CD8-positive, alpha-beta memory T cell (primary cell): ENCODE measurements around the gene ARMCX1. TPM values are rescaled to one million over a fixed set of nuclear protein-coding genes. Genes with fewer than 3 reads are reported as not detected.
"Not testable (repeated sequence)": the region's sequence is repeated elsewhere in the genome, so short reads cannot be mapped to it uniquely, and the experiment has no call there.

Experiments used
- CTCF ChIA-PET: fragments of 350-600 bp; sonication (Branson Sonifier 250); formaldehyde crosslinking; loops from one replicate; lab custom pipeline; 2021; ENCODE audit warnings: antibody characterized with exemption; lab: Charles Lee
- POLR2A ChIA-PET: fragments of 350-600 bp; sonication (Branson Sonifier 250); formaldehyde crosslinking; loops from one replicate; lab custom pipeline; 2021; ENCODE audit warnings: antibody characterized with exemption; lab: Charles Lee
- DNase-seq, 5 donors: peaks; one replicate each; pipeline versions ENCODE4 v3.0.0 to v3.0.0-alpha.2; 2020 to 2022; ENCODE audit warnings: mixed read lengths in 1 of 5
- H3K27ac ChIP-seq: one replicate; pipeline ENCODE4 v1.7.0; 2013; ENCODE audit warnings: low read depth, mild to moderate bottlenecking, low read length, moderate library complexity
- H3K27me3 ChIP-seq: 2 replicates; pipeline ENCODE4 v1.7.0; 2013; ENCODE audit warnings: low read length, mild to moderate bottlenecking; ENCODE audit not compliant: insufficient read depth, poor library complexity, severe bottlenecking
- H3K36me3 ChIP-seq: 2 replicates; pipeline ENCODE4 v1.7.0; 2013; ENCODE audit warnings: mild to moderate bottlenecking, low read length, moderate library complexity; ENCODE audit not compliant: insufficient read depth
- H3K4me1 ChIP-seq: 2 replicates; pipeline ENCODE4 v1.7.0; 2013; ENCODE audit warnings: mild to moderate bottlenecking, low read length, moderate library complexity; ENCODE audit not compliant: insufficient read depth
- H3K4me3 ChIP-seq: 2 replicates; pipeline ENCODE4 v1.7.0; 2013; ENCODE audit warnings: mild to moderate bottlenecking, low read length
- H3K9me3 ChIP-seq: 2 replicates; pipeline ENCODE4 v1.7.0; 2013; ENCODE audit warnings: mild to moderate bottlenecking, low read length
- H3K27ac Mint-ChIP-seq, 8 donors: one replicate each; pipeline ENCODE4 v1.8.0; 2020 to 2021; ENCODE audit warnings: mixed read lengths in 8 of 8, mild to moderate bottlenecking in 6 of 8, inconsistent platforms in 3 of 8, moderate library complexity in 3 of 8
- H3K27me3 Mint-ChIP-seq, 2 donors: one replicate each; pipeline ENCODE4 v1.8.0; 2020 to 2021; ENCODE audit warnings: mixed read lengths in 2 of 2, mild to moderate bottlenecking in 1 of 2, moderate library complexity in 1 of 2
- H3K36me3 Mint-ChIP-seq, 3 donors: one replicate each; pipeline ENCODE4 v1.8.0; 2020 to 2021; ENCODE audit warnings: mixed read lengths in 3 of 3, inconsistent platforms in 1 of 3, mild to moderate bottlenecking in 1 of 3
- H3K4me1 Mint-ChIP-seq, 3 donors: one replicate each; pipeline ENCODE4 v1.8.0; 2020 to 2021; ENCODE audit warnings: mixed read lengths in 3 of 3, inconsistent platforms in 1 of 3, mild to moderate bottlenecking in 1 of 3
- H3K4me3 Mint-ChIP-seq, 7 donors: one replicate each; pipeline ENCODE4 v1.8.0; 2020 to 2021; ENCODE audit warnings: mixed read lengths in 7 of 7, mild to moderate bottlenecking in 6 of 7, moderate library complexity in 4 of 7, inconsistent platforms in 2 of 7
- H3K9me3 Mint-ChIP-seq, 5 donors: one replicate each; pipeline ENCODE4 v1.8.0; 2020 to 2022; ENCODE audit warnings: mixed read lengths in 5 of 5, mild to moderate bottlenecking in 3 of 5, moderate library complexity in 2 of 5, inconsistent platforms in 1 of 5
- polyA plus RNA-seq: library from polyadenylated mRNA; unstranded; fragments of 300-500 nt; fragmentation: Illumina TruSeq; gene quantifications from one replicate; pipeline ENCODE4 v1.2.3, GENCODE V29; 2021
- total RNA-seq, 2 experiments: library from RNA; stranded (reverse); gene quantifications; one replicate each; pipeline ENCODE4 v1.2.3, GENCODE V29; 2021

ARMCX1 gene
- total RNA-seq (1 to 10 TPM; 2.1 to 2.2 TPM), polyA plus RNA-seq (1.0 TPM)

DNA sequence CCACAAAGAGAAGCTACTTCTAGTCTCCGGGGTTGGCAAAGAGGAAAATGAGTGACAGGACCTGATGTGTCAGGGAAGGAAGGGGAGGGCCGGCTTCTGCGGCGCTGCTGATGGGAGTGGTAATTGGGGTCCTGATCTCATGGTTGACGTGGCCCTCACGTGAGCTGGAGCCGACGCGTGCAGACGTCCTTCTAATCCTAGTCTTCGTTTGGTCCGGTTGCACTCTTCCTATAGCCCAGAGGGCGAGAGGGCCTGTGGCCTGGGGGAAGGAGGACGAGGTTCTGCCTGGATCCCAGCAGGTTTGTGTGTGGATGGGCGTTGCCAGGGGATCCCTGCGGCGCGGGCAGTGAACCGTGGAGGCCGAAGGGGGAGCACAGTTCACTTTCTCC lies at the start of gene ARMCX1:
Gene ARMCX1, plus strand, starts transcription at position 186 of the 389 bp plus-strand sequence. CDS start 2,384 bp downstream, outside the sequence.
- Mint-ChIP-seq H3K4me3 (peak within 1 kb of the TSS in 6 of 7 donors; percentile 46 to 80 (median 75)), H3K36me3 (peaks cover 0 to 2% (median 0%) of the 10 kb centered on the region in 3 donors), H3K27ac (peak within 1 kb of the TSS in 3 of 8 donors; percentile 23 to 63 (median 35)), H3K4me1 (peaks cover 5 to 12% (median 8%) of the 10 kb centered on the region in 3 donors), H3K27me3 (peaks cover 10 to 14% of the 10 kb centered on the region in 2 donors), H3K9me3 (peaks cover 0 to 2% (median 0%) of the 10 kb centered on the region in 5 donors)
- H3K27me3 ChIP-seq, result no peaks in the 10 kb centered on the region
- H3K9me3 ChIP-seq, result no peaks in the 10 kb centered on the region
- DNase-seq, result peak in 2 of 5 donors; percentile 6 to 7
- no peaks in the 10 kb centered on the region for H3K36me3 ChIP-seq
- peak within 1 kb of the TSS; percentile 32 for H3K4me3 ChIP-seq
- ChIA-PET CTCF (no interaction called here), POLR2A (no interaction called here)
- no peak within 1 kb of the TSS for H3K27ac ChIP-seq
- no peaks in the 10 kb centered on the region for H3K4me1 ChIP-seq

DNA sequence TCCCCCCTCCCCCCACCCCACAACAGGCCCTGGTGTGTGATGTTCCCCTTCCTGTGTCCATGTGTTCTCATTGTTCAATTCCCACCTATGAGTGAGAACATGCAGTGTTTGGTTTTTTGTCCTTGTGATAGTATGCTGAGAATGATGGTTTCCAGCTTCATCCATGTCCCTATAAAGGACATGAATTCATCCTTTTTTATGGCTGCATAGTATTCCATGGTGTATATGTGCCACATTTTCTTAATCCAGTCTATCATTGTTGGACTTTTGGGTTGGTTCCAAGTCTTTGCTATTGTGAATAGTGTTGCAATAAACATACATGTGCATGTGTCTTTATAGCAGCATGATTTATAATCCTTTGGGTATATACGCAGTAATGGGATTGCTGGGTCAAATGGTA lies 47.4 kb upstream of the ARMCX1 start:
- H3K4me1 Mint-ChIP-seq, H3K27ac Mint-ChIP-seq, H3K9me3 Mint-ChIP-seq, H3K27me3 ChIP-seq, H3K27ac ChIP-seq, DNase-seq, H3K27me3 Mint-ChIP-seq, H3K36me3 Mint-ChIP-seq, H3K4me1 ChIP-seq, POLR2A ChIA-PET, CTCF ChIA-PET, H3K4me3 Mint-ChIP-seq, H3K4me3 ChIP-seq, H3K9me3 ChIP-seq, H3K36me3 ChIP-seq: not testable (repeated sequence)

DNA sequence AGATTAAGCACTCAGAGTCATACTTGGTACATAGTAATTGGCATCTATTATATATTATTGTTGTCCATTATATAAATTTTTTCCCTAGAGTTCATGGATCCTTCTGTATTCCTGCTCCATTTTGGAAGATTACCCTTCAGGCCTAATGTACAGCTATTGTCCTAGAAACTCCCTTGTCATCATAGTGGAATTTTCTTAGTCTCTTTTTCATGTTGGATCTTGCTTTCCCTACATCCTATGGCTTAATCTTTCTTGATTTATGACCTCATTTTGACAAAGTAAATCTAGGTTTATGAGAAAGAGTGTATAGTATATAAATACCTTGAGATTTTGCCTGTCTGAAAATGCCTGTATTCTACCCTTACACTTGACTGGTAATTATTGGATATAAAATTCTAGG lies 43.0 kb upstream of the ARMCX1 start:
- CTCF ChIA-PET, result no interaction called here
- H3K4me3 Mint-ChIP-seq, result no peak overlapping the region
- no peaks in the 10 kb centered on the region for H3K27me3 ChIP-seq
- no peaks in the 10 kb centered on the region for H3K4me1 Mint-ChIP-seq
- no peaks in the 10 kb centered on the region for H3K36me3 ChIP-seq
- H3K27me3 Mint-ChIP-seq, result peaks cover 0 to 3% of the 10 kb centered on the region in 2 donors
- H3K4me3 ChIP-seq, result no peak overlapping the region
- H3K9me3 Mint-ChIP-seq, result no peaks in the 10 kb centered on the region
- POLR2A ChIA-PET, result no interaction called here
- H3K9me3 ChIP-seq, result no peaks in the 10 kb centered on the region
- peaks cover 0 to 2% (median 2%) of the 10 kb centered on the region in 3 donors for H3K36me3 Mint-ChIP-seq
- no peak overlapping the region for H3K27ac ChIP-seq
- H3K4me1 ChIP-seq, result no peaks in the 10 kb centered on the region
- H3K27ac Mint-ChIP-seq, result no peak overlapping the region
- DNase-seq, result no peak

DNA sequence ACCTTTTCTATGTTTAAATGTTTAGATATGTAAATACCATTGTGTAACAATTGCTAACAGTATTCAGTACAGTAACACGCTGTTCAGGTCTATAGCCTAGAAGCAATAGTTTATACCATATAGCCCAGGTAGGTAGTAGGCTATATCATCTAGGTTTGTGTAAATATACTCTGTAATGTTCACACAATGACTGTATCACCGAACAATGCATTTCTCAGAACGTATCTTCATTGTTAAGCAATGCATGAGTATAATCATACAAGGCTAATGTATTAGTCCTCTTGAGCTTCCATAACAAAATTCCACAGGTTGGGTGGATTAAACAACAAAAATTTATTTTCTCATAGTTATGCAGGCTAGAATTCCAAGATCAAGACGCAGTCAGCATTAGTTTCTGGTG lies 42.4 kb upstream of the ARMCX1 start:
- no peaks in the 10 kb centered on the region for H3K27me3 ChIP-seq

DNA sequence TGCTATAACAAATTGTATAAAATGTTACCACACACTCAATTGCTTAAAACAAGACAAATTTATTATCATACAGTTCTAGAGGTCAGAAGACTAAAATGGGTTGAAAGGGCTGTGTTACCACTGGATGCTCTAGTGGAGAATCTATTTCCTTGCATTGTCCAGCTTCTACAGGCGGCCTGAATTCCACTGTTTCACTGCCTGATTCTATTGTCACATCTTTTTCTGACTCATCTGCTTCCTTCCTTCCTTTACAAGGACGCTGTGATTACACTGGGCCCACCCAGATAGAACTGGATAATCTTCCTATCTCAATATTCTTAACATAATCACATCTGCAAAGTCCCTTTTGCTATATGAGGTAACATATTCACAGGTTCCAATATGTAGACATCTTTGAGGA lies 19.4 kb upstream of the ARMCX1 start:
- CTCF ChIA-PET, result no interaction called here
- no peaks in the 10 kb centered on the region for H3K4me1 Mint-ChIP-seq
- no peak for DNase-seq
- H3K27me3 ChIP-seq, result no peaks in the 10 kb centered on the region
- H3K9me3 ChIP-seq, result no peaks in the 10 kb centered on the region
- H3K4me3 ChIP-seq, result no peak overlapping the region
- H3K36me3 Mint-ChIP-seq, result peaks cover 0 to 5% (median 0%) of the 10 kb centered on the region in 3 donors
- no peaks in the 10 kb centered on the region for H3K4me1 ChIP-seq
- no peak overlapping the region for H3K4me3 Mint-ChIP-seq
- H3K27ac ChIP-seq, result no peak overlapping the region
- H3K27me3 Mint-ChIP-seq, result peaks cover 0 to 8% of the 10 kb centered on the region in 2 donors
- H3K36me3 ChIP-seq, result no peaks in the 10 kb centered on the region
- POLR2A ChIA-PET, result no interaction called here
- H3K27ac Mint-ChIP-seq, result no peak overlapping the region
- peaks cover 0 to 15% (median 12%) of the 10 kb centered on the region in 5 donors for H3K9me3 Mint-ChIP-seq

More for the DNA sequence above, 42.4 kb upstream of the ARMCX1 start:
- ChIA-PET CTCF (no interaction called here), POLR2A (no interaction called here)
- no peak for DNase-seq
- Histone ChIP-seq H3K36me3 (no peaks in the 10 kb centered on the region), H3K9me3 (no peaks in the 10 kb centered on the region), H3K4me3 (no peak overlapping the region), H3K4me1 (no peaks in the 10 kb centered on the region), H3K27ac (no peak overlapping the region)
- H3K4me1 Mint-ChIP-seq, result no peaks in the 10 kb centered on the region
- peaks cover 0 to 4% of the 10 kb centered on the region in 2 donors for H3K27me3 Mint-ChIP-seq
- H3K36me3 Mint-ChIP-seq, result peaks cover 0 to 2% (median 2%) of the 10 kb centered on the region in 3 donors
- no peaks in the 10 kb centered on the region for H3K9me3 Mint-ChIP-seq
- no peak overlapping the region for H3K27ac Mint-ChIP-seq
- H3K4me3 Mint-ChIP-seq, result no peak overlapping the region

DNA sequence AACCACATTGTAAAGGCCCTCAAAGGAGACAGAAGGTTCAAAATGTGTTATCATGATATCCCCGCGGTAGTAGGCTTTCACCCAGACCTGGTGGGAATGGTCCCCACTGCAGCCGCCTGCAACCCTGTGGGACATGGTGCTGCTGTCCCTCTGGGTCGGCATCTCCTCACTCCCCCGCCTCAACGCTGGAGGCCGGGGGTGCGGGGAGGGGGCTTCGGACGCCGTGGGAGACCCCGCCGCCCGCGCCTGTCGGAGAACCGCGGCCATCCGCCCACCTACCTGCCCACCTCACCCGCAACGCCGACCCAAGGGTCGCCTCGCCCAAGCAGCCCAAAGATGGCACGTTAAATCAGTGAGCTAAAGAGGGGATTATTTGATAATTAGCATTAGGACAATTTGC lies 11.2 kb upstream of the ARMCX1 start:
- Histone ChIP-seq H3K27me3 (no peaks in the 10 kb centered on the region), H3K9me3 (no peaks in the 10 kb centered on the region), H3K4me1 (no peaks in the 10 kb centered on the region), H3K36me3 (no peaks in the 10 kb centered on the region), H3K27ac (no peak overlapping the region), H3K4me3 (no peak overlapping the region)
- ChIA-PET CTCF (no interaction called here), POLR2A (no interaction called here)
- H3K27ac Mint-ChIP-seq, result no peak overlapping the region
- peaks cover 0 to 14% (median 4%) of the 10 kb centered on the region in 5 donors for H3K9me3 Mint-ChIP-seq
- DNase-seq, result no peak
- no peak overlapping the region for H3K4me3 Mint-ChIP-seq
- H3K36me3 Mint-ChIP-seq, result no peaks in the 10 kb centered on the region
- H3K4me1 Mint-ChIP-seq, result no peaks in the 10 kb centered on the region
- peaks cover 6 to 9% of the 10 kb centered on the region in 2 donors for H3K27me3 Mint-ChIP-seq

DNA sequence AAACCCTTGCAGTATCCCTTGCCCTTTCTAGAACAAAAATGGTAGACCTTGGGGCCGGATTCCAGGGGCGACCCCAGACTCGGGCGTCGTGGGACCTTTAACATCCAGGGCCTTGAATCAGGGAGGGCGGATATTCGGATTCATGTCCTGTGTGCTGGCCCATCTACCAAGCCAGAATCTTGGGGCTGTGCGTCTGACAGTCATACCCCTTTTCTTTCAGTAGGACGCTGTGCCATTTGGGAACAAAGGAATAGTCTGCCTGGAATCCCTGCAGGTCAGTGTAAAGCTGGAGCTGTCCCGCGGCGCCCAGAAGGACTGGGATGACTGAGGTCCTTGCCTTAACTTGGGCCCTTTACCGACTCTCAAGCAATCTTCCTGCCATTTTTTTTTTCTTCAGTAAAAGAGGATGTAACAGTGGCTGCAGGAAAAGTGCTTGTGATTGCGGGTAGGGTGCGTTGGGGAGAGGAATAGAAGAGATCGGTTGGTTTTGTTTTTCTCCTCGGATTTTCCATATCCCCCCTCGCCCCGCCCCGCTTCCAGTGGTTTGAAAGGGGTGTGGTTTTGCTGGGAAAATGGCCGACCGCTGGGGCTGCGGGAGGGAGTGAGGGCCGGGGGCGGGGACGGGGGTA lies 518 bp downstream of the ARMCX1 start:
- Histone ChIP-seq H3K9me3 (no peaks in the 10 kb centered on the region), H3K36me3 (no peaks in the 10 kb centered on the region), H3K4me3 (peak overlapping the region; percentile 32), H3K4me1 (no peaks in the 10 kb centered on the region), H3K27me3 (no peaks in the 10 kb centered on the region), H3K27ac (no peak overlapping the region)
- Mint-ChIP-seq H3K4me3 (peak overlapping the region in 6 of 7 donors; percentile 38 to 80 (median 75)), H3K4me1 (peaks cover 5 to 12% (median 8%) of the 10 kb centered on the region in 3 donors), H3K9me3 (peaks cover 0 to 2% (median 0%) of the 10 kb centered on the region in 5 donors), H3K27me3 (peaks cover 11 to 14% of the 10 kb centered on the region in 2 donors), H3K27ac (no peak overlapping the region), H3K36me3 (peaks cover 0 to 2% (median 0%) of the 10 kb centered on the region in 3 donors)
- peak in 1 of 5 donors; percentile 7 for DNase-seq
- ChIA-PET CTCF (no interaction called here), POLR2A (no interaction called here)

DNA sequence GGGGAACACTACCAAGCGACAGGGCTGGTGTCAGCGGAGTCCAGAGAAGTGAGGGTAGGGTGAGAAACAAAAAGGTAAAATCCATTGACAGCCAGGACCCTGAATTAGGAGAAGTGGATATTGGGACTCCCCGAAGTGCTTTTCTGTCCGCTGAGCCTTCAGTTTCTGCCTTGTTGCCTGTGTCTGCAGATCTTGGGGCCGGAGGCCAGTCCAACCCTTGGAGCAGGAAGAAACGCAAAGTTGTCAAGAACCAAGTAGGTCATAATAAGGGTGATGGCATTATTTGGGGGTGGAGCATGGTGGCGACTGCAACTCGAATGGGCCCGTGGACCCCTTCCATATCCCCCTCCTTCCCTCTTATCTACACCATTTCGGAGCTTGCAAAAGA lies 1.0 kb downstream of the ARMCX1 start:
- no peak overlapping the region for H3K4me3 ChIP-seq
- no peaks in the 10 kb centered on the region for H3K36me3 ChIP-seq
- no peak overlapping the region for H3K27ac ChIP-seq
- H3K9me3 ChIP-seq, result no peaks in the 10 kb centered on the region
- no peak overlapping the region for H3K27ac Mint-ChIP-seq
- no peaks in the 10 kb centered on the region for H3K4me1 ChIP-seq
- POLR2A ChIA-PET, result no interaction called here
- H3K27me3 ChIP-seq, result no peaks in the 10 kb centered on the region
- peaks cover 0 to 2% (median 1%) of the 10 kb centered on the region in 5 donors for H3K9me3 Mint-ChIP-seq
- H3K36me3 Mint-ChIP-seq, result peaks cover 0 to 2% (median 0%) of the 10 kb centered on the region in 3 donors
- H3K27me3 Mint-ChIP-seq, result peaks cover 14% of the 10 kb centered on the region in 2 donors
- peak overlapping the region in 2 of 7 donors; percentile 27 to 29 for H3K4me3 Mint-ChIP-seq
- peaks cover 5 to 12% (median 8%) of the 10 kb centered on the region in 3 donors for H3K4me1 Mint-ChIP-seq
- DNase-seq, result no peak
- CTCF ChIA-PET, result no interaction called here
